ENCODE data around the gene ASTN2. TPM values are rescaled to one million over a fixed set of nuclear protein-coding genes. Genes with fewer than 3 reads are reported as not detected.
"Not testable (repeated sequence)": the region's sequence is repeated elsewhere in the genome, so short reads cannot be mapped to it uniquely, and the experiment has no call there.

The ASTN2 gene
- total and polyA plus RNA-seq, 12 donors: 1.9 to 11.1 (median 4.0) TPM

DNA sequence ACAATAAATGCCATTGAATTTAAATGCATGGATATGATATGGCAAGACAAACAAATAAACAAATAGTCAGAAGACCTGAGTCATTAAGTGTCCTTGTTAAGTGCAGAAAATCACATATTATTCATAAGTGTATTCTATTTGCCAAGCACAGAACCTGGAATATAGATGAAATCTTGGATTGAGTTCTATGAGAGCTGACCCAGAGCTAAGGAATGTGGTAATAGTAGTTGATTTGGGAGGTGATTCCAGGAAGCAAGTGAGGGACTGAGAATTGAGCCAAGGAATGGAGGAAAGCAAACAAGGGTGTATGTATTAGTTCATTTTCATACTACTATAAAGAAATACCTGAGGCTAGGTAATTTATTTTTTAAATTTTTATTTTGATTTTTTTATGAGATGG is 518.9 kb downstream of the ASTN2 start:
- H3K4me3 ChIP-seq: no peak overlapping the region
- peaks cover 0 to 23% (median 9%) of the 10 kb centered on the region in 11 donors for H3K9me3 ChIP-seq
- no peak for ATAC-seq
- no peak for DNase-seq
- intact Hi-C loops (cut with DNase I): no loop called here
- no peaks in the 10 kb centered on the region for H3K4me1 ChIP-seq
- H3K27ac ChIP-seq: no peak overlapping the region
- TF ChIP-seq, protein P1, sequence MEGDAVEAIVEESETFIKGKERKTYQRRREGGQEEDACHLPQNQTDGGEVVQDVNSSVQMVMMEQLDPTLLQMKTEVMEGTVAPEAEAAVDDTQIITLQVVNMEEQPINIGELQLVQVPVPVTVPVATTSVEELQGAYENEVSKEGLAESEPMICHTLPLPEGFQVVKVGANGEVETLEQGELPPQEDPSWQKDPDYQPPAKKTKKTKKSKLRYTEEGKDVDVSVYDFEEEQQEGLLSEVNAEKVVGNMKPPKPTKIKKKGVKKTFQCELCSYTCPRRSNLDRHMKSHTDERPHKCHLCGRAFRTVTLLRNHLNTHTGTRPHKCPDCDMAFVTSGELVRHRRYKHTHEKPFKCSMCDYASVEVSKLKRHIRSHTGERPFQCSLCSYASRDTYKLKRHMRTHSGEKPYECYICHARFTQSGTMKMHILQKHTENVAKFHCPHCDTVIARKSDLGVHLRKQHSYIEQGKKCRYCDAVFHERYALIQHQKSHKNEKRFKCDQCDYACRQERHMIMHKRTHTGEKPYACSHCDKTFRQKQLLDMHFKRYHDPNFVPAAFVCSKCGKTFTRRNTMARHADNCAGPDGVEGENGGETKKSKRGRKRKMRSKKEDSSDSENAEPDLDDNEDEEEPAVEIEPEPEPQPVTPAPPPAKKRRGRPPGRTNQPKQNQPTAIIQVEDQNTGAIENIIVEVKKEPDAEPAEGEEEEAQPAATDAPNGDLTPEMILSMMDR (IDR thresholded peaks at IDR 0.05): no peak
- H3K27me3 ChIP-seq: peaks cover 0 to 7% (median 0%) of the 10 kb centered on the region in 7 donors
- H3K36me3 ChIP-seq: no peaks in the 10 kb centered on the region

- Histone ChIP-seq H3K36me3 (no peaks in the 10 kb centered on the region), H3K27me3 (peaks cover 0 to 7% (median 0%) of the 10 kb centered on the region in 7 donors), H3K4me3 (no peak overlapping the region), H3K4me1 (no peaks in the 10 kb centered on the region), H3K27ac (no peak overlapping the region), H3K9me3 (no peaks in the 10 kb centered on the region)
- no peak for DNase-seq
- 40 to 54% methylated on average over 3 of the region's 3 CpGs for WGBS, 2 donors
- no peak for ATAC-seq
- intact Hi-C loops (cut with DNase I): no loop called here
- TF ChIP-seq, protein P1 (IDR thresholded peaks at IDR 0.05): no peak
These were observed 523.4 kb downstream of the ASTN2 start for GRCh38 chr9:116891424-116891823.

DNA sequence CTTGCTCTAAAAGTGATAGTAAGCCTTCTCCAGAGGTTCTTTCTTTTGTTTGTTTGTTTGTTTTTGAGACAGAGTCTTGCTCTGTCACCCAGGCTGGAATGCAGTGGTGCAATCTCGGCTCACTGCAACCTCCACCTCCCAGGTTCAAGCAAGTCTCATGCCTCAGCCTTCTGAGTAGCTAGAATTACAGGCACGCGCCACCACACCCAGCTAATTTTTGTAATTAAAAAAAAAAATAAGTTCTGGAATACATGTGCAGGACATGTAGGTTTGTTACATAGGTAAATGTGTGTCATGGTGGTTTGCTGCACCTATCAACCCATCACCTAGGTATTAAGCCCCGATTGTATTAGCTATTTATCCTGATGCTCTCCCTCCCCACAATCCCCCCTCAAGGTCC is 526.4 kb downstream of the ASTN2 start:
- H3K9me3 ChIP-seq; H3K4me3 ChIP-seq; H3K27ac ChIP-seq; DNase-seq; H3K4me1 ChIP-seq; H3K27me3 ChIP-seq; intact Hi-C loops (cut with DNase I); H3K36me3 ChIP-seq; ATAC-seq: not testable (repeated sequence)
- WGBS, 2 donors: 84 to 92% methylated on average over 4 of the region's 4 CpGs

DNA sequence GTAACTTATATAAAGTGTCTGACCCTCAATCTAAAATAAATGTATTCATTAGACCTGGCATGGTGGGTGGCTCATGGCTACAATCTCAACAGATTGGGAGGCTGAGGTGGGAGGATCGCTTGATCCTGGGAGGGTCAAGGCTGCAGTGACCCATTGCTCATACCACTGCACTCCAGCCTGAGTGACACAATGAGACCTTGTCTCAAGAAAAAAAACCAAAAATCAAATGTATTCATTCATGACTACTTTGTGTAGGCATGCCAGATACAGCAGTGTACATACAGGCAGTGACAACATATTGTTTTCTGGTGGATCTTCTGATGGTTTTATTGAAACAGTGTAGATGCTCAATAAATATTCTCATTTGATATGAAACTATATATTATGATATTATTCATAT is 526.8 kb downstream of the ASTN2 start:
- Histone ChIP-seq H3K27me3 (peaks cover 0 to 7% (median 0%) of the 10 kb centered on the region in 7 donors), H3K4me3 (no peak overlapping the region), H3K9me3 (no peaks in the 10 kb centered on the region), H3K27ac (no peak overlapping the region), H3K36me3 (no peaks in the 10 kb centered on the region), H3K4me1 (no peaks in the 10 kb centered on the region)
- 94 to 96% methylated on average over 1 of the region's 1 CpG for WGBS, 2 donors
- ATAC-seq: no peak
- TF ChIP-seq, protein P1 (IDR thresholded peaks at IDR 0.05): no peak
- intact Hi-C loops (cut with DNase I): no loop called here
- no peak for DNase-seq

GRCh38 chr9:116883676-116884075 is 531.2 kb downstream of the ASTN2 start:
- intact Hi-C loops (cut with DNase I): no loop called here
- Histone ChIP-seq H3K9me3 (peaks cover 0 to 3% (median 0%) of the 10 kb centered on the region in 11 donors), H3K27me3 (peaks cover 0 to 7% (median 0%) of the 10 kb centered on the region in 7 donors), H3K27ac (no peak overlapping the region), H3K4me3 (no peak overlapping the region), H3K4me1 (no peaks in the 10 kb centered on the region), H3K36me3 (no peaks in the 10 kb centered on the region)
- TF ChIP-seq, protein P1 (IDR thresholded peaks at IDR 0.05): no peak
- ATAC-seq (no peak), DNase-seq (no peak)
- 71 to 73% methylated on average over 1 of the region's 1 CpG for WGBS, 2 donors
